ENCODE results near the gene GPRC5D. TPM values are rescaled to one million over a fixed set of nuclear protein-coding genes. Genes with fewer than 3 reads are reported as not detected.

Gene GPRC5D
- total and polyA plus RNA-seq, 3 donors from 2014 or later = 0.68 to 5.5 (median 4.0) TPM

DNA sequence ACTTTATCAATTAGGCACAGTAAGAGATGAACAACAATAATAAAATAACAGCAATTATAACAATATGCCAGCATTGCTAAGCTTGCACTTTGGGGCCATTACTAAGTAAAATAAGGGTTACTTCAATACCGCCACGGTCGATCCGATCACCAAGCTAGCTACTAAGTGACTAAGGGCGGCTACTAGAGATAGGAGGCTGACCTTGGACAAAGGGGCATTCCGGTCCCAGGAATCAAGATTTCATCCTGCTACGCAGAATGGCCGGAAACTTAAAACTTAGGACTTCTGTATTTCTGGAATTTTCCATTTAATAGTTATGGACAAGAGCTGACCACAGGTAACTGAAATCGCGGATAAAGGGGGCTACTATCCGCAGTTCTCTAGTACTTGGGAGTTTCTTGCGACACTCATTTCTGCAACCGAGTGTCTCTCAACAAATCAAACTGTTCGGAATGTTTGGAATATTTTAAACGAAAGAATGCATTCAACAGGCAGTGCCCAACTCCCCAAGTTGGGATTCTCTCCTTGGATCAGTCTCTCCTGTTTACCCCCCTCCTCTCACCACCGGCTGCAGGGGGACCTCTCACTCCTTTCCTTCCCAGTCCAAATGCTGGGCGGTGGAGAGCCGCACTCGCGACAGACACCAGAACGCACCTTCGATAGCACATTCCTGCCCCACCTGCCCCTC, 47.4 kb upstream of the GPRC5D start:
- 4% methylated on average over 20 to 22 of the region's 22 CpGs for WGBS, 2 donors
- no peaks in the 10 kb centered on the region for H3K36me3 ChIP-seq (ENCODE audit: low read depth, missing control alignments)
- no peak for DNase-seq
- H3K9me3 ChIP-seq = no peaks in the 10 kb centered on the region
- peaks cover 26% of the 10 kb centered on the region for H3K4me1 ChIP-seq
- peak overlapping the region; percentile 85 to 87 for H3K4me3 ChIP-seq
- H3K27me3 ChIP-seq = no peaks in the 10 kb centered on the region
- intact Hi-C loops (cut with DNase I; ENCODE audit: low total_unique reads) = no loop called here
- H3K27ac ChIP-seq = peak overlapping the region; percentile 61 to 82
- TF ChIP-seq, protein P1, sequence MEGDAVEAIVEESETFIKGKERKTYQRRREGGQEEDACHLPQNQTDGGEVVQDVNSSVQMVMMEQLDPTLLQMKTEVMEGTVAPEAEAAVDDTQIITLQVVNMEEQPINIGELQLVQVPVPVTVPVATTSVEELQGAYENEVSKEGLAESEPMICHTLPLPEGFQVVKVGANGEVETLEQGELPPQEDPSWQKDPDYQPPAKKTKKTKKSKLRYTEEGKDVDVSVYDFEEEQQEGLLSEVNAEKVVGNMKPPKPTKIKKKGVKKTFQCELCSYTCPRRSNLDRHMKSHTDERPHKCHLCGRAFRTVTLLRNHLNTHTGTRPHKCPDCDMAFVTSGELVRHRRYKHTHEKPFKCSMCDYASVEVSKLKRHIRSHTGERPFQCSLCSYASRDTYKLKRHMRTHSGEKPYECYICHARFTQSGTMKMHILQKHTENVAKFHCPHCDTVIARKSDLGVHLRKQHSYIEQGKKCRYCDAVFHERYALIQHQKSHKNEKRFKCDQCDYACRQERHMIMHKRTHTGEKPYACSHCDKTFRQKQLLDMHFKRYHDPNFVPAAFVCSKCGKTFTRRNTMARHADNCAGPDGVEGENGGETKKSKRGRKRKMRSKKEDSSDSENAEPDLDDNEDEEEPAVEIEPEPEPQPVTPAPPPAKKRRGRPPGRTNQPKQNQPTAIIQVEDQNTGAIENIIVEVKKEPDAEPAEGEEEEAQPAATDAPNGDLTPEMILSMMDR (IDR thresholded peaks at IDR 0.05) = no peak
- TF ChIP-seq POLR2A (IDR thresholded peaks at IDR 0.05) = no peak

DNA sequence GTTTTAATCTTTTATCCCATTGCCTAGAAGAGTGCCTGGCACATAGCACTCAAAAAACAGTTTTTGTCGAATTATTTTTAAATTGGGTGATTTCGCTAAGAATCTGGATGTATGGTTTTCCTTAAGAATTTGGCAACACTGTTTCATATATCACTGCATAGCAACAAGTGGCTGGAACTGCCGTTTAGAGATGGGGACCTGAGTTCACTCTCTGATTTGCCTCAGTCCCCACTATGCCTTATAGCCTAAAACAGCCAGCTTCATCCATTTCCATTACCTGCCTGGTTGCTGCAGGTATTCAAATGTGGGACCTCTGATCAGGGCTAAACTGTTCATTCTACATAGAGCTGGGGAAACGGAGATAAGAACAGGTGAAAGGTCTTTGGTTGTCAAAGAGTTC, 46.3 kb upstream of the GPRC5D start:
- H3K4me1 ChIP-seq = peaks cover 26% of the 10 kb centered on the region
- intact Hi-C loops (cut with DNase I; ENCODE audit: low total_unique reads) = no loop called here
- H3K9me3 ChIP-seq = no peaks in the 10 kb centered on the region
- WGBS, 2 donors = 73 to 76% methylated on average over 4 of the region's 4 CpGs
- no peak overlapping the region for H3K4me3 ChIP-seq
- no peaks in the 10 kb centered on the region for H3K27me3 ChIP-seq
- no peak overlapping the region for H3K27ac ChIP-seq
- DNase-seq = no peak
- no peak for TF ChIP-seq POLR2A (IDR thresholded peaks at IDR 0.05)
- TF ChIP-seq, protein P1 (IDR thresholded peaks at IDR 0.05) = no peak
- no peaks in the 10 kb centered on the region for H3K36me3 ChIP-seq (ENCODE audit: low read depth, missing control alignments)

DNA sequence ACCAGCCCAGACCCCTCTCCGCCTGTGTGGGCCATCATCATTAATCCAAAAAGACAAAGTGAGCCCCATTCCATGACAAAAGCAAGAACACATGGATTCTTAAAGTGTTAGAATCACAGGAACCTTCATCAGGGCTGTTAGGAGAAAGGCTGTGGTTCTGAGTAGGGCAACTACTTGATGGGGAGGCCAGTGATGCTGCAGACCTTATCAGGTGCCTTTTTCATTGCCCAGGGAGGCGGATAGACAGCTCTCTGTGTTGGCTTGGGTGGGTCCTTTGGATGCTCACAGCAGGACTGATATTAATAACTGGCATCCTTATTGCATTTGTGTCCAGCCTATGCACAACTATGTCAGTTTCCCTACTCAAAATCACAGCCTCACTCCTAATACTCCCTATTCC, 45.8 kb upstream of the GPRC5D start:
- Histone ChIP-seq H3K4me1 (peaks cover 26% of the 10 kb centered on the region), H3K27me3 (no peaks in the 10 kb centered on the region), H3K36me3 (ENCODE audit: low read depth, missing control alignments) (no peaks in the 10 kb centered on the region), H3K27ac (no peak overlapping the region), H3K4me3 (no peak overlapping the region), H3K9me3 (no peaks in the 10 kb centered on the region)
- WGBS, 2 donors = 32 to 63% methylated on average over 2 of the region's 2 CpGs
- TF ChIP-seq POLR2A (IDR thresholded peaks at IDR 0.05) = no peak
- TF ChIP-seq, protein P1 (IDR thresholded peaks at IDR 0.05) = no peak
- intact Hi-C loops (cut with DNase I; ENCODE audit: low total_unique reads) = no loop called here
- no peak for DNase-seq

DNA sequence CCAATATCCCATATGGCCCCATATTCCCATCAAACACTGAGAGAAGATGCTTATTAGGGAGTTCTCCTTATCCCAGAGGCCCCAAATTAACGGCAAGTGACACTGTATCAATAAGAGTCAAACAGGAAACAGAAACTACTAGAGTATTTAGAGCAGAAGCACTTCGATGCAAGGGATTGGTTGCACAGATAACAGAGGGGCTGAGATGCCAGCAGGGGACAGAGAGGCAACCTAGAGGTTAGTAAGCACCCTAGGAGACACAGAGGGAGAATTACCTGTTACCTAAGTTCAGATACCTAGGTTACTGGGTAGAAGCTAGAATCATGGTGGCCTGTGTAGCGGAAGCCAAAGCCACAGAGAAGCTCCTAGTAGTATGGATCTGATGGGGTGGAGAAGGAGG, 45.2 kb upstream of the GPRC5D start:
- H3K4me1 ChIP-seq = peaks cover 26% of the 10 kb centered on the region
- intact Hi-C loops (cut with DNase I; ENCODE audit: low total_unique reads) = no loop called here

More for the DNA sequence above, 45.2 kb upstream of the GPRC5D start:
- H3K27me3 ChIP-seq = no peaks in the 10 kb centered on the region
- H3K4me3 ChIP-seq = no peak overlapping the region
- no peaks in the 10 kb centered on the region for H3K9me3 ChIP-seq
- no peaks in the 10 kb centered on the region for H3K36me3 ChIP-seq (ENCODE audit: low read depth, missing control alignments)
- 46 to 58% methylated on average over 3 of the region's 3 CpGs for WGBS, 2 donors
- TF ChIP-seq, protein P1 (IDR thresholded peaks at IDR 0.05) = no peak
- no peak for TF ChIP-seq POLR2A (IDR thresholded peaks at IDR 0.05)
- DNase-seq = no peak
- no peak overlapping the region for H3K27ac ChIP-seq

Data from testis (tissue), 3 donors.